Lower lobe of right lung (tissue), 2 donors: ENCODE data around the gene ACTL7A. TPM values are rescaled to one million over a fixed set of nuclear protein-coding genes. Genes with fewer than 3 reads are reported as not detected.
"Not testable (repeated sequence)": the region's sequence is repeated elsewhere in the genome, so short reads cannot be mapped to it uniquely, and the experiment has no call there.

Experiments used
- ATAC-seq, 2 donors: fragments of 200-7000 bp; cut with Tn5 transposase; one replicate each; pipeline ENCODE4 v1.9.1; 2020 to 2022; ENCODE audit warnings: mild to moderate bottlenecking in 2 of 2, moderate library complexity in 2 of 2
- DNase-seq: peaks from one replicate; pipeline ENCODE4 v3.0.0-alpha.2; 2020
- H3K27ac ChIP-seq: fragments of 200-600 bp; one replicate; pipeline ENCODE4 v1.8.0; 2022
- H3K27me3 ChIP-seq: fragments of 200-600 bp; one replicate; pipeline ENCODE4 v1.8.0; 2022; ENCODE audit warnings: low read depth
- H3K36me3 ChIP-seq: fragments of 200-600 bp; one replicate; pipeline ENCODE4 v1.8.0; 2022; ENCODE audit warnings: mild to moderate bottlenecking
- H3K4me1 ChIP-seq: fragments of 200-600 bp; one replicate; pipeline ENCODE4 v1.8.0; 2022
- H3K4me3 ChIP-seq: fragments of 200-600 bp; one replicate; pipeline ENCODE4 v1.8.0; 2022; ENCODE audit warnings: mild to moderate bottlenecking
- H3K9me3 ChIP-seq: fragments of 200-600 bp; one replicate; pipeline ENCODE4 v1.8.0; 2022
- intact Hi-C: fragments of 100-400 bp; cut with DNase I; formaldehyde crosslinking; loops from one replicate; pipeline ENCODE4 v1.11.0; 2022
- total RNA-seq: library from RNA; stranded (reverse); fragmentation: NEBNext Ultra II Directional; extraction: Animal tissue kit (Norgen Biotek cat#: 25700); gene quantifications from one replicate; pipeline ENCODE4 v1.2.1, GENCODE V29; 2021
- TF ChIP-seq, protein P1 (sequence below): fragments of 200-600 bp; IDR thresholded peaks from one replicate; pipeline ENCODE4 v1.8.0; 2022; ENCODE audit warnings: antibody characterized with exemption, mild to moderate bottlenecking
- donor health status: DM: no; HTN: yes; CAD: no; lungs with severe emphysema.

Gene ACTL7A
- total RNA-seq, 1 donor from 2014 or later, result not detected

GRCh38 chr9:108842610-108843295, 19.3 kb upstream of the ACTL7A start:
- intact Hi-C loops, result no loop called here
- H3K27ac ChIP-seq, result no peak overlapping the region
- no peak overlapping the region for H3K4me3 ChIP-seq
- DNase-seq (no peak), ATAC-seq (no peak)
- no peaks in the 10 kb centered on the region for H3K4me1 ChIP-seq
- no peaks in the 10 kb centered on the region for H3K27me3 ChIP-seq
- no peaks in the 10 kb centered on the region for H3K9me3 ChIP-seq
- TF ChIP-seq, protein P1, sequence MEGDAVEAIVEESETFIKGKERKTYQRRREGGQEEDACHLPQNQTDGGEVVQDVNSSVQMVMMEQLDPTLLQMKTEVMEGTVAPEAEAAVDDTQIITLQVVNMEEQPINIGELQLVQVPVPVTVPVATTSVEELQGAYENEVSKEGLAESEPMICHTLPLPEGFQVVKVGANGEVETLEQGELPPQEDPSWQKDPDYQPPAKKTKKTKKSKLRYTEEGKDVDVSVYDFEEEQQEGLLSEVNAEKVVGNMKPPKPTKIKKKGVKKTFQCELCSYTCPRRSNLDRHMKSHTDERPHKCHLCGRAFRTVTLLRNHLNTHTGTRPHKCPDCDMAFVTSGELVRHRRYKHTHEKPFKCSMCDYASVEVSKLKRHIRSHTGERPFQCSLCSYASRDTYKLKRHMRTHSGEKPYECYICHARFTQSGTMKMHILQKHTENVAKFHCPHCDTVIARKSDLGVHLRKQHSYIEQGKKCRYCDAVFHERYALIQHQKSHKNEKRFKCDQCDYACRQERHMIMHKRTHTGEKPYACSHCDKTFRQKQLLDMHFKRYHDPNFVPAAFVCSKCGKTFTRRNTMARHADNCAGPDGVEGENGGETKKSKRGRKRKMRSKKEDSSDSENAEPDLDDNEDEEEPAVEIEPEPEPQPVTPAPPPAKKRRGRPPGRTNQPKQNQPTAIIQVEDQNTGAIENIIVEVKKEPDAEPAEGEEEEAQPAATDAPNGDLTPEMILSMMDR, result no peak
- H3K36me3 ChIP-seq, result no peaks in the 10 kb centered on the region

DNA sequence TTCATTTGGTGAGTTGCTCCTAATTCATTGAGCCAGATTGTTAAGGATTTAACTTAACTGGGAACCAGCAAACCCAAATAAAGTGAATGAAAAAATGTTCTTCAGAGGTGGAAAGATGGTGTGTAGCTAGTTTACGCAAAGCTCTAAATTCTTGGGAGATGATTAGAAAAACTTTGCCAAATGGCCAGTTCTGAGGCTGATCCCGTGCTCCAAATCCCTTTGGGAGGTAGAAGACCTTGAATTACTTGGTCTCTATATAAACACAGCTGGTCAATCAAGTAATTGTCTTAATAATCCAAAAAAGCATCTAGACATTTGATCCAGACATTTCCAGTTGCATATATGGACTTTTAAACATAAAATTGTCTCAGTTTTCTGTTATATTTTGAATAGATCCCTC, 17.7 kb upstream of the ACTL7A start:
- intact Hi-C loops, result no loop called here
- Histone ChIP-seq H3K4me3 (no peak overlapping the region), H3K36me3 (no peaks in the 10 kb centered on the region), H3K4me1 (no peaks in the 10 kb centered on the region), H3K27ac (no peak overlapping the region), H3K9me3 (no peaks in the 10 kb centered on the region), H3K27me3 (peaks cover 3% of the 10 kb centered on the region)
- DNase-seq (no peak), ATAC-seq (no peak)
- TF ChIP-seq, protein P1, result no peak

GRCh38 chr9:108844856-108845255, 17.2 kb upstream of the ACTL7A start:
- no peak for DNase-seq
- H3K36me3 ChIP-seq, result no peaks in the 10 kb centered on the region
- TF ChIP-seq, protein P1, result no peak

GRCh38 chr9:108845507-108845906, 16.6 kb upstream of the ACTL7A start:
- no peak for DNase-seq
- H3K36me3 ChIP-seq, result no peaks in the 10 kb centered on the region
- H3K9me3 ChIP-seq, result no peaks in the 10 kb centered on the region
- no peak for ATAC-seq
- H3K4me3 ChIP-seq, result no peak overlapping the region
- no peak overlapping the region for H3K27ac ChIP-seq
- intact Hi-C loops, result no loop called here
- peaks cover 3% of the 10 kb centered on the region for H3K27me3 ChIP-seq
- H3K4me1 ChIP-seq, result no peaks in the 10 kb centered on the region
- TF ChIP-seq, protein P1, result no peak

More at GRCh38 chr9:108844856-108845255, 17.2 kb upstream of the ACTL7A start:
- Histone ChIP-seq H3K4me1 (no peaks in the 10 kb centered on the region), H3K9me3 (no peaks in the 10 kb centered on the region), H3K27me3 (peaks cover 3% of the 10 kb centered on the region), H3K27ac (no peak overlapping the region), H3K4me3 (no peak overlapping the region)
- ATAC-seq, result no peak
- intact Hi-C loops, result no loop called here

DNA sequence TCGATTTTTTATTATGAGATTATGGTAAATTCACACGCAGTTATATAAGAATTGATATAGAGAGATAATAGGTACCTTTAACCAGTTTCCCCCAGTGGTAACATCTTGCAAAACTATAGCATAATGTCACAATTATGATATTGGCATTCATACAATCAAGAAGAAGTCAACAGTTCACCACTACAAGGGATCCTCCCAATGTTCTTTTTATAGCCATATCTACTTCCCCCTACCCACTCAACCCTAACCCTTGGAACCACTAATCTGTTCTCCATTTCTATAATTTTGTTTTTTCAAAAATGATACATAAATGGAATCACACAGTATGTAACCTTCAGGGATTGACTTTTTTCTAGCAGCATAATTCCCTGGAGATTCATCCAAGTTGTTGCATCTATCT, 16.1 kb upstream of the ACTL7A start:
- H3K9me3 ChIP-seq, result no peaks in the 10 kb centered on the region
- no peaks in the 10 kb centered on the region for H3K4me1 ChIP-seq
- peaks cover 3% of the 10 kb centered on the region for H3K27me3 ChIP-seq
- intact Hi-C loops, result no loop called here
- DNase-seq (no peak), ATAC-seq (no peak)
- no peak overlapping the region for H3K27ac ChIP-seq
- TF ChIP-seq, protein P1, result no peak
- no peaks in the 10 kb centered on the region for H3K36me3 ChIP-seq
- no peak overlapping the region for H3K4me3 ChIP-seq

- intact Hi-C loops, DNase-seq, H3K4me3 ChIP-seq, H3K27ac ChIP-seq, ATAC-seq, H3K4me1 ChIP-seq, H3K36me3 ChIP-seq, H3K27me3 ChIP-seq, H3K9me3 ChIP-seq: not testable (repeated sequence)
Observed at GRCh38 chr9:108848296-108848695, 13.8 kb upstream of the ACTL7A start.
